ENCODE results near the gene CEACAM7. TPM values are rescaled to one million over a fixed set of nuclear protein-coding genes. Genes with fewer than 3 reads are reported as not detected.
A peak's percentile ranks its signal among the peaks of the same experiment; 100 is the strongest.

CEACAM7 gene
- under 1 TPM in 2 of 4 donors, not detected in 2; 0.15 to 0.33 TPM for polyA plus RNA-seq
- long read RNA-seq, donor 1, partial matches to known transcripts: 47 of 47 reads
- long read RNA-seq, donor 1, other reads (novel, unspliced or antisense): 0 of 47 reads
- long read RNA-seq, donor 2, partial matches to known transcripts: 5 of 5 reads
- long read RNA-seq, donor 2, other reads (novel, unspliced or antisense): 0 of 5 reads
- long read RNA-seq, donor 3, partial matches to known transcripts: 8 of 8 reads
- long read RNA-seq, donor 3, other reads (novel, unspliced or antisense): 0 of 8 reads
- long read RNA-seq, donor 4: 0 reads
- long read RNA-seq, donor 5: 0 reads
- long read RNA-seq, donor 6, partial matches to known transcripts: 19 of 19 reads
- long read RNA-seq, donor 6, other reads (novel, unspliced or antisense): 0 of 19 reads
- long read RNA-seq, donor 7: 0 reads
- long read RNA-seq, donor 8: 0 reads
- long read RNA-seq, donor 9, partial matches to known transcripts: 8 of 8 reads
- long read RNA-seq, donor 9, other reads (novel, unspliced or antisense): 0 of 8 reads
- long read RNA-seq, donor 10, partial matches to known transcripts: 400 of 407 reads
- long read RNA-seq, donor 10, other reads (novel, unspliced or antisense): 5 of 407 reads

GRCh38 chr19:41688098-41688497 lies at the start of gene CEACAM7:
TSS of gene CEACAM7 (minus strand) at chr19:41688270. CDS start at chr19:41688165, 105 bp downstream.
- DNase-seq: no peak
- Histone ChIP-seq H3K9me3 (ENCODE audit: control insufficient read depth in 2 of 2, insufficient read depth in 1 of 2, low read depth in 1 of 2, low read length in 1 of 2) (no peaks in the 10 kb centered on the region), H3K4me1 (ENCODE audit: control insufficient read depth in 3 of 3, insufficient read depth in 2 of 3, low read depth in 1 of 3, low read length in 2 of 3) (no peaks in the 10 kb centered on the region), H3K27ac (ENCODE audit: low read depth in 1 of 3, low read length in 2 of 3) (no peak within 1 kb of the TSS), H3K36me3 (ENCODE audit: control insufficient read depth in 3 of 3, insufficient read depth in 2 of 3, low read depth in 1 of 3, low read length in 3 of 3) (no peaks in the 10 kb centered on the region), H3K27me3 (ENCODE audit: control insufficient read depth in 3 of 3, insufficient read depth in 3 of 3, low read length in 3 of 3) (peaks cover 0 to 7% (median 5%) of the 10 kb centered on the region in 3 donors), H3K4me3 (ENCODE audit: low read depth in 1 of 3, low read length in 3 of 3) (peak within 1 kb of the TSS in 1 of 3 donors; percentile 17)
- 50 to 83% (median 61%) methylated on average over 1 of the region's 1 CpG for WGBS, 3 donors
- FAIRE-seq: no peak

- Histone ChIP-seq H3K9me3 (ENCODE audit: control insufficient read depth in 2 of 2, insufficient read depth in 1 of 2, low read depth in 1 of 2, low read length in 1 of 2) (no peaks in the 10 kb centered on the region), H3K4me1 (ENCODE audit: control insufficient read depth in 3 of 3, insufficient read depth in 2 of 3, low read depth in 1 of 3, low read length in 2 of 3) (peaks cover 0 to 38% (median 2%) of the 10 kb centered on the region in 3 donors), H3K27me3 (ENCODE audit: control insufficient read depth in 3 of 3, insufficient read depth in 3 of 3, low read length in 3 of 3) (no peaks in the 10 kb centered on the region), H3K4me3 (ENCODE audit: low read depth in 1 of 3, low read length in 3 of 3) (no peak overlapping the region), H3K27ac (ENCODE audit: low read depth in 1 of 3, low read length in 2 of 3) (peak overlapping the region; percentile 66 to 96 (median 92)), H3K36me3 (ENCODE audit: control insufficient read depth in 3 of 3, insufficient read depth in 2 of 3, low read depth in 1 of 3, low read length in 3 of 3) (no peaks in the 10 kb centered on the region)
- FAIRE-seq: no peak
- peak; percentile 71 to 75 for DNase-seq
- 23 to 53% (median 40%) methylated on average over 5 of the region's 5 CpGs for WGBS, 3 donors
These were observed 47.1 kb upstream of the CEACAM7 start for GRCh38 chr19:41735071-41735600.

GRCh38 chr19:41734585-41734984 lies 46.5 kb upstream of the CEACAM7 start:
- Histone ChIP-seq H3K27ac (ENCODE audit: low read depth in 1 of 3, low read length in 2 of 3) (peak overlapping the region; percentile 17 to 96 (median 92)), H3K27me3 (ENCODE audit: control insufficient read depth in 3 of 3, insufficient read depth in 3 of 3, low read length in 3 of 3) (no peaks in the 10 kb centered on the region), H3K36me3 (ENCODE audit: control insufficient read depth in 3 of 3, insufficient read depth in 2 of 3, low read depth in 1 of 3, low read length in 3 of 3) (no peaks in the 10 kb centered on the region), H3K4me1 (ENCODE audit: control insufficient read depth in 3 of 3, insufficient read depth in 2 of 3, low read depth in 1 of 3, low read length in 2 of 3) (peaks cover 0 to 36% (median 2%) of the 10 kb centered on the region in 3 donors), H3K4me3 (ENCODE audit: low read depth in 1 of 3, low read length in 3 of 3) (no peak overlapping the region), H3K9me3 (ENCODE audit: control insufficient read depth in 2 of 2, insufficient read depth in 1 of 2, low read depth in 1 of 2, low read length in 1 of 2) (no peaks in the 10 kb centered on the region)
- FAIRE-seq: no peak
- DNase-seq: peak; percentile 92
- WGBS, 3 donors: 6 to 56% (median 35%) methylated on average over 3 of the region's 3 CpGs

- Histone ChIP-seq H3K27me3 (ENCODE audit: control insufficient read depth in 3 of 3, insufficient read depth in 3 of 3, low read length in 3 of 3) (no peaks in the 10 kb centered on the region), H3K4me1 (ENCODE audit: control insufficient read depth in 3 of 3, insufficient read depth in 2 of 3, low read depth in 1 of 3, low read length in 2 of 3) (peaks cover 0 to 32% (median 2%) of the 10 kb centered on the region in 3 donors), H3K27ac (ENCODE audit: low read depth in 1 of 3, low read length in 2 of 3) (peak overlapping the region in 2 of 3 donors; percentile 92 to 96), H3K36me3 (ENCODE audit: control insufficient read depth in 3 of 3, insufficient read depth in 2 of 3, low read depth in 1 of 3, low read length in 3 of 3) (no peaks in the 10 kb centered on the region), H3K9me3 (ENCODE audit: control insufficient read depth in 2 of 2, insufficient read depth in 1 of 2, low read depth in 1 of 2, low read length in 1 of 2) (no peaks in the 10 kb centered on the region), H3K4me3 (ENCODE audit: low read depth in 1 of 3, low read length in 3 of 3) (no peak overlapping the region)
- FAIRE-seq (no peak), DNase-seq (no peak)
- 18 to 56% (median 35%) methylated on average over 4 of the region's 4 CpGs for WGBS, 3 donors
These were observed 46.1 kb upstream of the CEACAM7 start for GRCh38 chr19:41734156-41734555.

- Histone ChIP-seq H3K36me3 (ENCODE audit: control insufficient read depth in 3 of 3, insufficient read depth in 2 of 3, low read depth in 1 of 3, low read length in 3 of 3) (peaks cover 0 to 2% (median 0%) of the 10 kb centered on the region in 3 donors), H3K9me3 (ENCODE audit: control insufficient read depth in 2 of 2, insufficient read depth in 1 of 2, low read depth in 1 of 2, low read length in 1 of 2) (no peaks in the 10 kb centered on the region), H3K4me1 (ENCODE audit: control insufficient read depth in 3 of 3, insufficient read depth in 2 of 3, low read depth in 1 of 3, low read length in 2 of 3) (peaks cover 0 to 2% (median 0%) of the 10 kb centered on the region in 3 donors), H3K4me3 (ENCODE audit: low read depth in 1 of 3, low read length in 3 of 3) (no peak overlapping the region), H3K27me3 (ENCODE audit: control insufficient read depth in 3 of 3, insufficient read depth in 3 of 3, low read length in 3 of 3) (no peaks in the 10 kb centered on the region), H3K27ac (ENCODE audit: low read depth in 1 of 3, low read length in 2 of 3) (no peak overlapping the region)
- DNase-seq (no peak), FAIRE-seq (no peak)
- WGBS, 3 donors: 52 to 75% (median 73%) methylated on average over 5 of the region's 5 CpGs
These were observed 38.4 kb upstream of the CEACAM7 start for GRCh38 chr19:41726493-41726892.

GRCh38 chr19:41720103-41720502 lies 32.0 kb upstream of the CEACAM7 start:
- Histone ChIP-seq H3K4me1 (ENCODE audit: control insufficient read depth in 3 of 3, insufficient read depth in 2 of 3, low read depth in 1 of 3, low read length in 2 of 3) (no peaks in the 10 kb centered on the region), H3K27me3 (ENCODE audit: control insufficient read depth in 3 of 3, insufficient read depth in 3 of 3, low read length in 3 of 3) (peaks cover 0 to 3% (median 1%) of the 10 kb centered on the region in 3 donors), H3K9me3 (ENCODE audit: control insufficient read depth in 2 of 2, insufficient read depth in 1 of 2, low read depth in 1 of 2, low read length in 1 of 2) (no peaks in the 10 kb centered on the region), H3K27ac (ENCODE audit: low read depth in 1 of 3, low read length in 2 of 3) (no peak overlapping the region), H3K36me3 (ENCODE audit: control insufficient read depth in 3 of 3, insufficient read depth in 2 of 3, low read depth in 1 of 3, low read length in 3 of 3) (peaks cover 0 to 2% (median 0%) of the 10 kb centered on the region in 3 donors), H3K4me3 (ENCODE audit: low read depth in 1 of 3, low read length in 3 of 3) (no peak overlapping the region)
- DNase-seq (no peak), FAIRE-seq (no peak)
- 88 to 91% (median 90%) methylated on average over 3 of the region's 3 CpGs for WGBS, 3 donors

GRCh38 chr19:41718761-41719160 lies 30.7 kb upstream of the CEACAM7 start:
- DNase-seq (no peak), FAIRE-seq (no peak)
- Histone ChIP-seq H3K36me3 (ENCODE audit: control insufficient read depth in 3 of 3, insufficient read depth in 2 of 3, low read depth in 1 of 3, low read length in 3 of 3) (peaks cover 0 to 2% (median 0%) of the 10 kb centered on the region in 3 donors), H3K4me3 (ENCODE audit: low read depth in 1 of 3, low read length in 3 of 3) (no peak overlapping the region), H3K27ac (ENCODE audit: low read depth in 1 of 3, low read length in 2 of 3) (no peak overlapping the region), H3K9me3 (ENCODE audit: control insufficient read depth in 2 of 2, insufficient read depth in 1 of 2, low read depth in 1 of 2, low read length in 1 of 2) (no peaks in the 10 kb centered on the region), H3K4me1 (ENCODE audit: control insufficient read depth in 3 of 3, insufficient read depth in 2 of 3, low read depth in 1 of 3, low read length in 2 of 3) (no peaks in the 10 kb centered on the region), H3K27me3 (ENCODE audit: control insufficient read depth in 3 of 3, insufficient read depth in 3 of 3, low read length in 3 of 3) (peaks cover 0 to 3% (median 3%) of the 10 kb centered on the region in 3 donors)
- 82 to 85% (median 85%) methylated on average over 6 of the region's 6 CpGs for WGBS, 3 donors

- Histone ChIP-seq H3K9me3 (ENCODE audit: control insufficient read depth in 2 of 2, insufficient read depth in 1 of 2, low read depth in 1 of 2, low read length in 1 of 2) (no peaks in the 10 kb centered on the region), H3K4me1 (ENCODE audit: control insufficient read depth in 3 of 3, insufficient read depth in 2 of 3, low read depth in 1 of 3, low read length in 2 of 3) (no peaks in the 10 kb centered on the region), H3K36me3 (ENCODE audit: control insufficient read depth in 3 of 3, insufficient read depth in 2 of 3, low read depth in 1 of 3, low read length in 3 of 3) (peaks cover 0 to 2% (median 0%) of the 10 kb centered on the region in 3 donors), H3K27ac (ENCODE audit: low read depth in 1 of 3, low read length in 2 of 3) (no peak overlapping the region), H3K27me3 (ENCODE audit: control insufficient read depth in 3 of 3, insufficient read depth in 3 of 3, low read length in 3 of 3) (peaks cover 0 to 3% (median 3%) of the 10 kb centered on the region in 3 donors), H3K4me3 (ENCODE audit: low read depth in 1 of 3, low read length in 3 of 3) (no peak overlapping the region)
- 82 to 83% (median 83%) methylated on average over 5 of the region's 5 CpGs for WGBS, 3 donors
- no peak for FAIRE-seq
- DNase-seq: no peak
These were observed 26.5 kb upstream of the CEACAM7 start for GRCh38 chr19:41714598-41714997.

All from small intestine (tissue), 16 donors.